PFSK-1 (cell line): Measurements from ENCODE around the gene PDLIM1.

Experiments used
- FOXP2 ChIP-seq: optimal IDR thresholded peaks from 2 replicates; pipeline ENCODE3; 2011; ENCODE audit warnings: borderline replicate concordance, control low read depth, inconsistent platforms; ENCODE audit not compliant: insufficient read depth; ENCODE audit errors: extremely low read length, extremely low read depth
- POLR2AphosphoS5 ChIP-seq: IDR thresholded peaks from 2 replicates; pipeline ENCODE4 v1.6.1; 2012; ENCODE audit warnings: low read depth, mild to moderate bottlenecking, control low read depth, low read length, moderate library complexity
- SIN3A ChIP-seq: IDR thresholded peaks from 2 replicates; pipeline ENCODE4 v1.6.1; 2012; ENCODE audit warnings: mild to moderate bottlenecking, low read length, moderate library complexity, borderline replicate concordance; ENCODE audit not compliant: insufficient read depth
- TAF1 ChIP-seq: IDR thresholded peaks from 2 replicates; pipeline ENCODE4 v1.6.1; 2012; ENCODE audit warnings: low read length, control low read depth, borderline replicate concordance; ENCODE audit not compliant: insufficient read depth
- TF ChIP-seq, protein P1 (sequence below), 2 experiments: IDR thresholded peaks; 2 replicates each; pipeline versions ENCODE4 v1.6.1 to v1.8.0; 2011 to 2012; ENCODE audit warnings: low read depth in 2 of 2, low read length in 2 of 2, control low read depth in 1 of 2, inconsistent platforms in 1 of 2, mild to moderate bottlenecking in 1 of 2, moderate library complexity in 1 of 2; ENCODE audit not compliant: insufficient read depth in 1 of 2

DNA sequence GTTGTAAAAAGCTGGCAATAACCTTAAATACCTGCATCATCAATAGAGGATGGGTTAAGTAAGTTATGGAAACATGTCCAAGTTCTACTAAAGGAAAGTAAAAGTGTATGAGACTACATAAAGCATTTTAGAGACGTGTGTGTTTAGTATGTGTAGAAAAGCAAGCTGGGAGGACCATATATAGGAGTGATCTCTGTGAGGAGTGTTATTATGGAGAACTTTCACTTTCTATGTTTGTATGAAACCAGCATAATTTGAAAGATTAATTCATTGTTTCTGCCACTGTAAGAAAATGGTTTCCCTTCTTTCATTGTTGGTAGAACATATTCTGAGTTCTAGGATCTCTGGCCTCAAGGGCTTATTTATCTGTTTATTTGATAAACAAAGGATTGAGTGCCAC, 19.2 kb upstream of the PDLIM1 start:
- TF ChIP-seq SIN3A (no peak), POLR2AphosphoS5 (no peak), TAF1 (no peak), FOXP2 (no peak)
- TF ChIP-seq, protein P1, sequence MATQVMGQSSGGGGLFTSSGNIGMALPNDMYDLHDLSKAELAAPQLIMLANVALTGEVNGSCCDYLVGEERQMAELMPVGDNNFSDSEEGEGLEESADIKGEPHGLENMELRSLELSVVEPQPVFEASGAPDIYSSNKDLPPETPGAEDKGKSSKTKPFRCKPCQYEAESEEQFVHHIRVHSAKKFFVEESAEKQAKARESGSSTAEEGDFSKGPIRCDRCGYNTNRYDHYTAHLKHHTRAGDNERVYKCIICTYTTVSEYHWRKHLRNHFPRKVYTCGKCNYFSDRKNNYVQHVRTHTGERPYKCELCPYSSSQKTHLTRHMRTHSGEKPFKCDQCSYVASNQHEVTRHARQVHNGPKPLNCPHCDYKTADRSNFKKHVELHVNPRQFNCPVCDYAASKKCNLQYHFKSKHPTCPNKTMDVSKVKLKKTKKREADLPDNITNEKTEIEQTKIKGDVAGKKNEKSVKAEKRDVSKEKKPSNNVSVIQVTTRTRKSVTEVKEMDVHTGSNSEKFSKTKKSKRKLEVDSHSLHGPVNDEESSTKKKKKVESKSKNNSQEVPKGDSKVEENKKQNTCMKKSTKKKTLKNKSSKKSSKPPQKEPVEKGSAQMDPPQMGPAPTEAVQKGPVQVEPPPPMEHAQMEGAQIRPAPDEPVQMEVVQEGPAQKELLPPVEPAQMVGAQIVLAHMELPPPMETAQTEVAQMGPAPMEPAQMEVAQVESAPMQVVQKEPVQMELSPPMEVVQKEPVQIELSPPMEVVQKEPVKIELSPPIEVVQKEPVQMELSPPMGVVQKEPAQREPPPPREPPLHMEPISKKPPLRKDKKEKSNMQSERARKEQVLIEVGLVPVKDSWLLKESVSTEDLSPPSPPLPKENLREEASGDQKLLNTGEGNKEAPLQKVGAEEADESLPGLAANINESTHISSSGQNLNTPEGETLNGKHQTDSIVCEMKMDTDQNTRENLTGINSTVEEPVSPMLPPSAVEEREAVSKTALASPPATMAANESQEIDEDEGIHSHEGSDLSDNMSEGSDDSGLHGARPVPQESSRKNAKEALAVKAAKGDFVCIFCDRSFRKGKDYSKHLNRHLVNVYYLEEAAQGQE (IDR thresholded peaks at IDR 0.05; ENCODE audit: insufficient read depth in 1 of 2, low read depth in 2 of 2, low read length in 2 of 2): no peak
